GM12874 (cell line): Measurements from ENCODE around the gene LAMA4.

Experiments
- CTCF ChIP-seq: IDR thresholded peaks from 2 replicates; pipeline ENCODE4 v1.5.1; 2011; ENCODE audit warnings: low read depth, mild to moderate bottlenecking, control low read depth, low read length, moderate library complexity; ENCODE audit not compliant: insufficient read depth

The LAMA4 gene

GRCh38 chr6:112206110-112206458 lies 48.3 kb downstream of the LAMA4 start:
- no peak for TF ChIP-seq CTCF

DNA sequence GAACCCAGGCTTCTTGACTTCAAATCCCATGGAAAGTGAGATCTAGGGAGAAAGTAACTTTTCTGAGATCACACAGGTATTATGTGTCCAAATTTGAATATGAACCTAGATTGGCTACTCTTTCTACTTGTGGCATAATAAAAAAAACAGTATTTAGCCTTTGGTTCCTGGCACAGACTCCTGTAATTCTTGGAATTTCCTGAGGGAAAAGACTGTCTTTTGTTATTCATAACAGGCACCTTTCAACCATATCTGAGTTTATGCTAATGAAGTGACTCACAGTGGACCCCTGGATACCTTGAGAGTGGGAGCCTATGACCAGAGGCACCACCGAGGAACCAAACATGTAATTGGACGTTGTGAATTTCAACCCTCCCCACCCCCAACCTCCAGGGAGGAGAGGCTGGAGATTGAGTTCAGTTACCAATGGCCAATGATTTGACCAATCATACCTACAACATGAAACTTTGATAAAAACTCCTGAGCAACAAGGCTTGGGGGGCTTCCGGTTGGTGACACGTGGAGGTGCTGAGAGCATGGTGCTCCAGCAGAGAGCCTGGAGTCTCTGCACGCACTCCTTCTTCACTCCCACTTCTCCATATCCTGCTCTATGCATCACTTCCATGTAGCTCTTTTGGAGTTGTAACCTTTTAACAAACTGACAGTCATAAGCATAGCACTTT lies 48.8 kb downstream of the LAMA4 start:
- TF ChIP-seq CTCF, result no peak

GRCh38 chr6:112204350-112204706 lies 50.0 kb downstream of the LAMA4 start:
- no peak for TF ChIP-seq CTCF

- TF ChIP-seq CTCF, result no peak
These were observed 50.6 kb downstream of the LAMA4 start for GRCh38 chr6:112203577-112204349.

- no peak for TF ChIP-seq CTCF
These were observed 51.6 kb downstream of the LAMA4 start for GRCh38 chr6:112202639-112203341.

DNA sequence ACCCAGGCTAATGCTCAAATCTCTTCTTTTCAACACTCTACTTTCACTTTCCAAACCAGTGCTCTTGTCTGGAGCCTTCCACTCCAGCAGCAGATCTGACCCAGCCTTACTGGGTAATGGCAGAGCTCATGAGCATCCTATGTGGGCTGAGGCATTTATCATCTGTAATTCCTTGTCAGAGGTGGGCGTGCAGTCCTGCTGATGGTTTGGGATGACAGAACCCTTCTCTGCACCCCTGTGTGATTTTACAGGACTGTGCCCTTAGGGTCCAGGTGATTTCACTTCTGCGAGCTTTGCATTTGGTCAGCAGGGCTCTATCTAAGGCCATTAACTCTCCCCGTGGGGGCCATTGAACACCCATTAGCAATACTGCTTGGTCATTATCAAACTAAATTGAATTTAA lies 55.4 kb downstream of the LAMA4 start:
- TF ChIP-seq CTCF, result no peak

- TF ChIP-seq CTCF, result no peak
These were observed 55.8 kb downstream of the LAMA4 start for GRCh38 chr6:112198582-112198981.
